GM19025 (cell line): Measurements from ENCODE around the gene RNF207.

ENCODE experiments used
- ATAC-seq: cut with Tn5 transposase; IDR thresholded peaks from one replicate; pipeline ENCODE4 v1.9.1; 2021; ENCODE audit warnings: mild to moderate bottlenecking, low read depth, moderate library complexity; ENCODE audit not compliant: unreplicated experiment

The RNF207 gene

GRCh38 chr1:6265151-6265550 is 59.2 kb downstream of the RNF207 start:
- ATAC-seq = no peak

GRCh38 chr1:6266641-6267040 is 60.7 kb downstream of the RNF207 start:
- no peak for ATAC-seq

- no peak for ATAC-seq
Measured at GRCh38 chr1:6267686-6268322, 61.9 kb downstream of the RNF207 start.

- no peak for ATAC-seq
Measured at GRCh38 chr1:6268415-6268814, 62.5 kb downstream of the RNF207 start.

GRCh38 chr1:6269296-6269695 is 63.4 kb downstream of the RNF207 start:
- ATAC-seq = no peak

- ATAC-seq = no peak
Measured at GRCh38 chr1:6269720-6270400, 63.9 kb downstream of the RNF207 start.

- ATAC-seq = no peak
Measured at GRCh38 chr1:6270401-6270800, 64.5 kb downstream of the RNF207 start.
